ENCODE results near the gene PPP1R13L.
A peak's percentile ranks its signal among the peaks of the same experiment; 100 is the strongest.

The PPP1R13L gene

DNA sequence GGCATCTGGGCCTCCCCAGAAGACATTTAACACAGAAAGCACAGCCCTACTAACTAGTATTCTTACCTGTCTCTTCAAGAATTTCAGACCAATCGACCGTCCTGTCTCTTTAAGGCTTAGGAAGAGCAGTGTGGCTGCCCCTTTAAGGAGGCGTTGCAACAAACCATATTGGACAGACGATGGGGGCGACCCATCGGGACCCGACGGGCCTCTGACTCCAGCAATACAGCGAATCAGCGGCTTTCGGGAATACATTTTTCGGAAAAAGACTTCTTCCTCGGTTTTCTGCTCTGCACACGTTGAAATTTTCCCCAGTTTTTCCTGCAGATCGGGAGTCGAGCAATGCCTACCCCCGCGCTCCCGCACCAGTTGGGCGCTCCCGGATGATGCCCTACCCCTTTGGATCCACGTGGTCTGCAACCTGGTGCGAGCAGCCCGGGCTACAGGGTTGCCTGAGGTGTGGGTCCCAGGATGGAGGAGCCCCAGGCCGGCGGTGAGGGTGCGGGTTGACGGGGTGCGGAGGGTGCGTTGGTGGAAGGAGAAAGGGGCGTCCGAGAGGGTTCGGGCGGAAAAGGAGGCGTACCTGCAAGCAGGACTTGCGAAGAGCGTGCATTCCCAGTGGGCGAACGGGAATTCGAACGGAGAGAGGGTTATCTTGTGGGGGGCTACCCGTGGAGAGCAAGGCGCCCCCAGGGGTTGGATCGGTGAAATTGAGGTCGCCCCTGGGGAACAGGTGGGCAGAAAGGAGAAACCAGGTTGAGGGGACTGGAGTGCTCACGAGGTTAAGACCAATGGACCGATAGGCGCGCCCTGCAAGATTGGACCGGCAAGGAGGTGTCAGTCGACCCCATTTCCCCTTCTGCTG, 1.6 kb upstream of the PPP1R13L start, which contains the start of gene POLR1G:
TSS of gene POLR1G (plus strand) at position 419 of the 865 bp plus-strand sequence. CDS start at position 472, 53 bp downstream.
- DNase-seq = peak; percentile 90 to 91

DNA sequence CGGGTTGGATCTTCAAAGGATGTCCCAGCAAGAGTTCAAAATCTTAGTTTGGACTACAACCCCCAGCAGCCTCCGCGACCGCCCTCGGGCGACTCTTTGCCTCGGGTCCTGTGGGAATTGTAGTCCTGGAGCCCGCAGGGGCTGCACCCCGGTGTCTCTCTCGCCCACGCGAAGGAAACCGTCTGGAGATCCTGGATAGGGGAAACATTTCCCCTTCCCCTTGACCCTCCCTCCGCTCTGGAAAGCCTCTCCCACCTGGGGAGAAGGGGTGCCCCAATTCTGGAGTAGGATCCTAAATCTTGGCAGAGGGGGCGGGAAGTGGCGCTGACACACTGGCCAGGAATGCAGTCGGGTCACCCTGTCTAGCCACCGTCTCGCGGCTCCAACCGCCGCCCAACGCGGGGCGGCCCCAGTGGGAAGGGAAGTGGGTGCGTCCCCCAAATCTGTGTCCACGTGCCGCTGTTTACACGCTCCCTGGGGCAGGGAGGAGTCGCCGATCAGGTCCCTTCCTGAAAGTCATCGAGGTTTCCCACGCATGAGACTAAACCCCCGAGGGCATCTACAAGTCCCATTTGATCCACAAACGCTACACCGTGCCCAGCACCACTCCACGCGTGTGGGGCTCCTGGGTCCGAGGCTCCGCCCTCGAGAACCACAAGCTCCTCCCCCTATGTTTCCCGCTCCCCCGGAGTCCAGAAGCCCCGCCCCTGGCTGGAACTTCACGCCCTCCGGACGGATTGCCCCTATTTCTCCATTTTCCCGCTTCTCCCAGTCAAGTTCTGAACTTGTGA, 761 bp upstream of the PPP1R13L start:
- DNase-seq = peak; percentile 84 to 87

DNA sequence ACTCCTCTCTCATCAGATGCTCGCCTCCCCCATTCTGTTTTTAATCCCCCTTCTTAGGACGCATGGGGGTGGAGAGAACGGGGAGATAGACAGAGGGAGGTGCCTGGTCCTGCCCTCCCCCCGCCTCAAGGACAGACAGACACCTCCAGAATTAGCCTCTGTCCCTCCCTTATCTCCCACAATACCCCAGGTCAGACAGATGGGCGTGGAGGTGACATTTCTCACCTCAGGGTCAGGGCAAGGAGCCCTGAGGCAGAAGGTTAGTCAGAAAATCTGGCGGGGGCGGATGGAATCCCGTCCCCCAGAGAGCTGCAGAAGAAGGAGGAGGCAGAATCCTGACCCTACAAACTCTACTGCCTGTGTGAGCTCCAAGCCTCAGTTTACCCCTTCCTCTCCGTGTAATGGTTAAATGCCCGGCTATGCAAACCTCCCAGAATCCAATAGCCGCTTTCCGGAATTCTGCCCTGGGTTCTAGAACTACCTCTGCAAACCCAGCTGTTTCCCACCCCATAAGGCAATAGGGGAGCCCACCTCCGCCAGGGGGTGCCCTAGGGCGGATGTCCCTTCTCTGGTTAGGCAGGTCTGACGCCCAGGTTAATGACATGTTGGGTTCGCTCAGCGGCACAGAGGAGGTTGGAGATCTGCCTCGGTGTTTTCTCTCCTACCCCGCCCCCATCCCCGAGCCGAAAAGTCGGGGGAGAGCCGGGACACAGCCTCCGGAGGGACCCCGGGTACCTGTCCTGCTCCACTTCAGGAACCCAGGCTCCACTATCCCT, 900 bp downstream of the PPP1R13L start:
- DNase-seq = peak in 1 of 2 experiments; percentile 11

DNA sequence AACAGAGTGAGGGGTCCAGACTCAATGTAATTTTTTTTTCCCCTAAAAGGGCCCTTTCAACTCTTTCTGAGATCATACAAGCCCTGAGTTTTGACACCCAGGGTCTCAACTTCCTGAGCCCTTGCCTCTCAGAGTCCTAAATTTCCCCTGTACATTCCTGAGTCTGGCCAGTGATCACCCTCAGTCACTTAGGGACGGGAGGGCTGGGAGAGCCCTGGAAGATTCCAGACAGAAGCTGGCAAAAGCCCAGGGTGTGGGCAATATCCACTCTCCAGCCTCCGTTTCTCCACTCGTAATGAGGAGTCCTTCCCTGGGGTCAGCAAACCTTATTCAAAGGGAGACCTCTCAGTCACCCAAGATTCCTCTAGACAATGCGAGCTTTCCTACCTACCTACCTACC, 1.6 kb downstream of the PPP1R13L start:
- no peak for DNase-seq

DNA sequence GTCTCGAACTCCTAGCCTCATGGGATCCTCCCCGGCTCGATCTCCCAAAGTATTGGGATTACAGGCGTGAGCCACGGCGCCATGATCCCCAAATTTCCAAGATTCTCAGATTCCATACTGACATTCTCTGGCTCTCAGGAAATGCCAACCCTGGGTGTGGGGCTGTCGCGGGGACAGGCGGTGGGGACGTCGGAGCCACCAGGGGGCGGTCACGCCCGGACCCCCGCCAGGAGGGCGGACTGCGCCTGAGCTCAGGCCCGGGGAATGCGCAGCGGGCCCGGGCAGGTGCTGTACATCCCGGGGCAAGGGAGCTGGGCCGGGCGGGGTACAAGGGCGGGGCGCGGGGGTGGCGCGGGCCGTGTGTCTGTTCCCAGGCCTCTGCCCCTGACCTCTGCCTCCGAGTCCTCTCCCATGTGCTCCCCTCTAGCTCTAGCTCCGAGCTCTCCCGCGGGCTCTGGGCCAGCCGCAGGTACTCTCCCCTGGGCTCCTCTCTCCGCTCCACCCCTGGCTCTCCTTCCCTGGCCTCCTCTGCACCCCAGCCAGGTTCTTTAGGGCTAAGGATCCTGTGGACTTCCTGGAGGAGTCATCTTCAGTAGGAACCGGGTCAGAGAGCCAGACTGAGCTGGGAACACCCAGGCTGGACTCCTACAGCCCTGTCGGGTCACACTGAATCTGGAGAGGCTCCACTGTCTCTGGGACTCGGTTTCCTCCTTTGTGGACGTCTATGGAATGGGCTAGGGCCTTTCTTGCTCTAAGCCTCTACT, 2.4 kb downstream of the PPP1R13L start:
- peak; percentile 20 to 36 for DNase-seq

DNA sequence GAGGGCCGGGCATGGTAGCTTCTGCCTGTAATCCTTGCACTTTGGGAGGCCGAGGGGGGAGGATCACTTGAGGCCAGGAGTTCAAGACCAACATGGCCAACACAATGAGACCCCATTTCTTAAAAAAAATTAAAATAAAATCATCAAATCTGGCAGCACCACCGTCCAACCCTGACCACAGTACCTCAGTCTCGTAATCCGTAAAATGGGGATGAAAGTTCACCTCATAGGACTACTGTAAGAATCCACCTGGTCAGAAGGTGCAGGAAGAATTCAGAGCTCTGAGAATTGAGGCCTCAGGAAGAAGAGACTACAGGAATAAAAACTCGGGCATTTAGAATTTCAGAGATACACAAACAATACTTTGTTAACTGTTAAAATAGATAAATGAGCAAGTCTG, 3.1 kb downstream of the PPP1R13L start:
- DNase-seq = no peak

DNA sequence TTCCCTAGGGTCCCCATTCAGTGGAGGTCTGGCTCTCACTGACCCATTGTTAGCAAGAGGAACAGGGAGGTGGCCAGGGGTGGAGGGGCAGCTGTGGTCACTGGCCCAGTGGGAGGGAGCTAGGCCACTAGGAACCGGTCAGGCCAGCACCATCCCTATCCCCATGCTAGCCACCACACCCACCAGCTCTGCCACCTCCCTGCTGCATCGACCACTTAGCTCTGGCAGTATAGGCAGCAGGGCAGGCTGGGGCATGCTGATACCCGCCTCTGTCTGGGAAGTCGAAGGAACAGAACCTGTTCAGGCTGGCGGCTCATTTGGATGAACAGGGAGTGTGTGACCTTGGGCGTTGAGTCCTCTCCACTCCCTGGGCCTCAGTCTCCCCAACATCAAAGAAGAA, 4.7 kb downstream of the PPP1R13L start:
- DNase-seq = no peak

DNA sequence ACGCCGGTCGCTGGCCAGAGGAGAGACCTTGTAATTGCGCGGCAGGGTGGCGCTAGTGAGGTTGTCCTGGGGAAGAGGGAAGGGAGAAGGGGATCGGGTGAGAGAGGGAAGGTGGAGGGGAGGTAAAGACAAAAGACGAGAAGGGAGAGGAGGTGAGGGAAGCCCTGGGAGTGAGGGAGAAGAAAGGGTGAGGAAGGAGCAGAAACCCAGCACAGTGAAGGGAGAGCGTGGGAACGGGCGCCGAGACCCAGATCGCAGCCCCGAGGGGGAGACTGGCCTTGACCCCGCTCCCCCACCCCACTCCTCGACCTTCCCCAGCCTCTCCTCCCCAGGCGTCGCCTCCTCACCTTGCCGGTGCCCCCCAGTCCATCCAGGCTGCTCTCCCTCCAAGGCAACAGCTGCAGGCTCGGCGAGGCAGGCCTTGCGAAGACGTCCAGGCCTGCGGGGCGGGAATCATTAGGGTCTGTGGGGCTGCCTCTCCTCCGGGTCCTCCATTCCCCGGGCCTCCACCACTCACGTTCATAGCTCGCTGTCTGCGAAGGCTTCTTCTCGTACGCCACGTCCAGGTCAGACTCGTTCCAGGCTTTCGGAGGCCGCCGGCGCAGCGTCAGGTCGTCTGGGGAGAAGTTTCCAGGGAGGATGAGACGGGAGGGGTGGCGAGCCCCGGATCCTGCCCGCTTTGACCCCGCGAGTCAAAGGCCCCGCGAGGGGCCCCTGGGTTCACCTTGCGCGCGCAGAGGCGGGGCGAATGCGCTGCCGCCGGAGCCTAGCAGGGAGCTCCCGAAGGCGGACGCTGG, 8.8 kb downstream of the PPP1R13L start:
- no peak for DNase-seq

DNA sequence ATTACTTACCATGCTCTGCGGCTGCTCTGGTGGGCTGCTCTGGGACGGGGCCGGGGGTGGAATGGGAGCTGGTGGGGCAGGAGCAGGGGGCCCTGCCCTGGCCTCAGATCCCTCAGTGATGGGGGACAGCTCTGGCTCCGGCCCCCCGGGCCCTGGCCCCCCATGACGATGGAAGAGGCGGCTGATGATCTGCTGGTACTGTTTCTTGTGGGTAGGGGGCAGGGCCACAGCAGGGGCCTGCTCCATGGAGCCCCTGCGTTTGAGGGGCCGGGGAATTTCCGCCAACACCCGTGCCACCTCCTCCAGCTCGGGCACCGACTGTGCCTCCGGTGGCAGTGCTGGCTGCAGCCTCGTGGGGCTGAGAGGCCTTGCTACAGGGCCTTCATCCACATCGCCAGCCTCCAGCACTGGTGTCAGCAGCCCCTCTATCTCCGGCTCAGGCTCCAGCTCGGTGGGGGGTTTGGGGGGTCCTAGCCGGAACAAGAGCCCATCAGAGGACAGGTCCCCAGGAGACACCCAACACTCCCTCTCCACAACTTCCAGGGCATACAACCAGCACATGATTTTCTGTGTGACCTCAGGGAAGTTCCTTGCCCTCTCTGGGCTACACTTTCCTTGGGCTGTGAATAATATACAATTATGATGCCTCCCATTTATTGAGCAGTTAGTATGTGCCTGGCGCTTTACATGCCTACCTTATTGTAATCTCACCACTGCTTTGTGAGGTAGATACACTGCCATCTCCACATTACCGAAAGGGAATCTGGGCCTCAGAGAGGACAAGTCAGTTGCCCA, 12.8 kb downstream of the PPP1R13L start:
- no peak for DNase-seq

DNA sequence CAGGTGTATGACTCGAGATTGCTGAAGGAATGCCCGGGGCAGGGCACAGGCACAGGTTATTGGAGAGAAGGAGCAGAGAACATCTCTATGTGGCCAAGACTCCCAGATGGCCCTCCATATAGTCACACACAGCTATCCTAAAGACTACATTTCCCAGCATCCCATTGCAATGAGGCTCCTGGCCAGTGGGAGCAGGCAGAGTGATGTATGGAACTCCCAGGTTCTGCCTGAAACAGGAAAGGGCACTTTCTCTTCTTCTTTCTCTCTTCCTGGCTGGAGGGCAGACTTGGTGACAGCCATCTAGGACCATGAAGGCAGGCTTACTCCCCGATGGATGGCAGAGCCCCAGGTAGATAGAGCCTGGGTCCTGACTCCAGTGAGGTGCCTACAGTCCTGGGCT, 13.5 kb downstream of the PPP1R13L start:
- DNase-seq = peak; percentile 43 to 44

DNA sequence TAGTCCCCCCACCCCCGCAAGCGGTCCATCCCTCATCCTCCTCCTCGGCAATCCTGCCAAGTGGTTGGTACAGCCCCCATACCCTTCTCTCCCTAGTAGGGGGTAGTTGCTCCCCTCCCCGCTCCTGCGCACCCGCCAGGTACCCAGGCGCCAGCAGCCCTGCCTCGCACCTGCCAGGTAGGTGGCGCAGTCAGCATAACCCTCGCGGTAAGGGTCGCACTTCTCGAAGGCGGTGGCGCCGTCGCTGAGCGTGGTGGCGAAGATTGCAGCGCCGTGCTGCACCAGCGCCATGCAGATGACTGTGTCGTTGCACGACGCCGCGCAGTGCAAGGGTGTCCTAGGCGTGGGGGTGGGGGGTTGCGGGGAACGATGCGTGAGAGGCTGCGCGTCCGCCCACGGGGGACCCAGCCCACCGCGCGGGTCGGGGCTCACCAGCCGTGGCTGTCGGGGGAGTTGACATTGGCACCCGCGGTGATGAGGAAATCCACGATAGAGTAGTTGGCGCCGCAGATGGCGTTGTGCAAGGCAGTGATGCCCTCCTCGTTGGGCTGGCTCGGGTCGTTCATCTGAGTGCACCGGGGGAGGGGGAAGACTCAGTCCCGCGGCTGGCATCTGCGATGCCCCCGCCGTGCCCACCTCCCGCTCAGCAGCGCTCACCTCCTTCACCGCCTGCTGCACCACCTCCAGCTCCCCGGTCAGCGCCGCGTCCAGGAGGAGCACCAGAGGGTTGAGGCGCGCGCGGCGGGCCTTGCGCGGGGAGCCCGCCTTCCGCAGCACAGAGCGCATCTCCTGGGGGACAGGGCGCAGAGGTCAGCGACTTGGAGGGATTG, 19.3 kb downstream of the PPP1R13L start:
- DNase-seq = no peak

DNA sequence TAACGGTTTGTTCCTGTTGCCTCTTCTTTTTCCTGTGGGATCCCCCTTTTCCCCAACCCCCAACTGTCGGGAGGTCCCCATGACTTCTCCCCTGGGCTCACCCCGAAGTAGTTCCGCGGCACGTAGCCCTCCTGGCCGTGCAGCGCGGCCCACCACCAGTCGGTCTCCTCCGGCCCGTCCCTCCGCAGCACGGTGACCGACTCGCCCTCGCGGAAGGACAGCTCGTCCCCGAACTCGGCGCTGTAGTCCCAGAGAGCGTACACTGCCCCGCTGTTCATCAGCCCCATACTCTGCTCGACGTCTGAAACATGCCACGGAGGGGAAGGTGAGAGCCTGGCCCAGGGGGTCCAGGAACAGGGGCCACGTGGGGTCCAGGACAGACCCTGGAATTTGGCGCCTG, 22.4 kb downstream of the PPP1R13L start:
- no peak for DNase-seq

DNA sequence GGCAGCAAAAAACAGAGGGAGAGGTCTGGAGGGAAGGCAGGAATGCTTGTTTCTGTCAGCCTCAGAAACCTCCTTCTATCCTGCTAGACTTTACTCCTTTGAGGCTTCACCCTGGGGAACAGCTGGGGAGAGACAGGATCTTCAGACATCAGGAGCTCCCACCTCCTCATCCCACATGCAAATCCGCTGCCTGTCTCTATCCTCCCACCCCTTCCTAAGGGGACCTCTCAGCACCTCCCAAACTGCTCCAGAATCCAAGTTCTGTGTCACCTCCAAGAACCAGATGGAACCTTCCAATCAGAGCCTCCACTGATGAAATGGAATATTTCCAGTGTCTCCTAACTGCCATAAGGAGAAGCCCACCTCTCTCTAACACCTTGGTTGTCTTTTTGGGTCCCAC, 24.8 kb downstream of the PPP1R13L start:
- DNase-seq = no peak

DNA sequence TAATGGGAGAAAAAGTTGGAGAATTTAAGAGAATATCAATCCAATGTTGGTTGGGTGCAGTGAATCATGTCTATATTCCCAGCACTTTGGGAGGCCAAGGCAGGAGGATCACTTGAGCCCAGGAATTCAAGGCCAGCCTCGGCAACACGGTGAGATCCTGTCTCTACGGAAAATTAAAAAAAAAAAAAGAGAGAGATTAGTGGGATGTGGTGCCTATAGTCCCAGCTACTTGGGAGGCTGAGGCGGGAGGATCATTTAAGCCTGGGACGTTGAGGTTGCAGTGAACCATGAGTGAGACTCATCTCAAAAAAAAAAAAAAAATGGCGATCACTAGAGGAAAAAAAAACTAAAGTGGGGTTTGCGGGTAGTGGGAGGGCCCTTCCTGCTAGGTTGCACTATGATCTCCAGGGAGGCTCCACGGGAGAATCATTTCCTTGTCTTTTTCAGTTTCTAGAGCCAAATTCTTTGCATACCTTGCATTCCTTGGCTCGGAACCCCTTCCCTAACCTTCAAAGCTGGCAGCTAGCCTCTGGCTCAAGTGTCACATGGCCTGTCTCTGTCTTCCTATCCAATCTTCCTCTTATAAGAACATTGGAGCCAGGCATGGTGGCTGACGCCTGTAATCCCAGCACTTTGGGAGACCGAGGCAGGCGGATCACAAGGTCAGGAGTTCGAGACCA, 28.7 kb downstream of the PPP1R13L start:
- DNase-seq = no peak

DNA sequence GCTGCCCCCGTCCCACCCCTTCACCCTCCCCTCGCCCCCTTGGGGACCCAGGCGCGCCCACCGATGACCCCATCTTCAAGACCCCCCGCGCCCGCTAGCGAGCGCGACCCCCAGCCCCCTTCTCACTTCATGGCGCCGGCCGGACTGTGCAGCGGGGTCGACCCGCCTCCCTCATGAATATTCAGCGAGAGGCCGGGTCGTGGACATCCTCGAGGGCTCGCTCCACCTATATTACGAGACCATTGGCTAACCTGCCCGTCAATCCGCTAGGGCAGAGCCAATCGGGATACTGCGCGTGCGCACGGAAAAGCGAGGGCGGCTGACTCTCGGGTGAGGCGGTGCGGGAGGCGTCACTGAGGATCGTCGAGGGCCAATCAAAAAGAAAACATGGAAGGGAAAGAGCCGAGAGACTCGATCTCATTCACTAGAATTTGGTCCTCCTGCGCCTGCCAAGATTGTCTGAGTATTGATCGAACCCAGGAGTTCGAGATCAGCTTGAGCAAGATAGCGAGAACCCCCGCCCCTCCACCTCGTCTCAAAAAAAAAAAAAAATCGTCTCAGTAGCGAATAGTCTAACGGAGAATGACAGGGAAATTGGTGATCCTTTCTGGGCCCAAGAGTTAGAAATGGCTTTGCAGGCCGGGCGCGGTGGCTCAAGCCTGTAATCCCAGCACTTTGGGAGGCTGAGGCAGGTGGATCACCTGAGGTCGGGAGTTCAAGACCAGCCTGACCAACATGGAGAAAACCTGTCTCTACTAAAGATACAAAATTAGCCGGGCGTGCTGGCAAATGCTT, 34.3 kb downstream of the PPP1R13L start, which contains the start of gene ERCC2:
TSS of gene ERCC2 (minus strand) at position 164 of the 795 bp plus-strand sequence. CDS start at position 131, 33 bp downstream.
- DNase-seq = peak; percentile 95 to 96

DNA sequence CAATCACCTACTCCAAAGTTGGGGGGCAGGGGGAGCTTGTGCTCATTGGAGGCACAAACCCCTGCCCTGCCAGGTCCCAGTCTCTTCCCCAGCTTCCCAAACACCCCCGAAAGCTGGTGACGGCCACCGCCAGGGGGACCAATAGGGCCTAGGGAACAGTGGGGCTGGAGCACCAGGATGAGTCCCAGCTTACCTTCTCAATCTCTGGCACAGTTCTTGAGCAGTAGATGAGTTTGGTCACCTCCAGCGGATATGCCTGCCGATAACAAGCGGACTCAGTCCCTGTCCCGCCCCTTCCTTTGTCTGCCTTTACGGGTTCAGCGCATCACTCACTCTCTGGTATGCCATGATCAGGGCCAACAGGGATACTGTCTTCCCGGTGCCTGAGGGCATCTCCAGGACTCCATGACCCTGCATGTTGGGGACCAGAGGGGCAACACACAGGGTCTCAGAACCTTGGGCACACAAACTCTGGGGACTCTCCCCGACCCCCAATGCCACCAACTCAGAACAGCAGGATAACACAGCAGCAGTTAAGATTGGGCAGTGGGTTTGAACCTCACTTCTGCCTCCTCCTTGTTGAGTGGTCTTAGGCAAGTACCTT, 36.0 kb downstream of the PPP1R13L start:
- no peak for DNase-seq

DNA sequence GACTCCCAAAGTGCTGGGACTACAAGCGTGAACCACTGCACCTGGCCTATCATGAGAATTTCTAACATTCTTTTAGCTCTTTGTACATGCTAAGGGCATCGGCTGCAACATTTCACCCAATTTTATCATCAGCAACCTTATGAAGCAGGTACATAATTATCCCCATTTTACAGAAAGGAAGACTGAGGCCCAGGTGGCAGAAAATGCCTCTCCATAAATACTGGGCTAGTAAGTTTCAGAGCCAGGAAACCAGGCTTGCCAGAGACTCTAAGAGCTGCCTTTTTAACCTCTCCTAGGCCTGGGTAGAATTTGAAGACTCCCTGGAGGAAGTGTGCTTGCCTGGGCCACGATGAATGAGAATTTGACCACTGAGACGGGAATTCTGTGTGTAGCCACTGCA, 36.7 kb downstream of the PPP1R13L start:
- DNase-seq = no peak

DNA sequence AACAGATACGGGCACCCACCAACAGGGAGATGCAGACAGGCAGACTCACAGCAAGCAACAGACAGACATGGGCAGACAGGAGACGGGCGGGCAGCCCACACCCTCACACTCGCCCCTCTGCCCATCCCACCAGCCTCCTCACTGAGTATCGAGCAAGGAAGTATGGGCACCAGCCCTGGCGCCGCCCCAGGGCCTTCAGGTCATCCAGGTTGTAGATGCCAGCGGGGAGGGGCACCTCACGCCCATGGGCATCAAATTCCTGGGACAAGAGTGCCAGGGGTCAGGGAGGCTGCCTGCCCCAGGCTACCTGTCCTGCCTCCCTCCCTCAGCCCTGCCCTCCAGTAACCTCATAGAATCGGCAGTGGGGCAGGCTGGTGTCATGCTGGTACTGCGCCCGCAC, 40.2 kb downstream of the PPP1R13L start:
- no peak for DNase-seq
